HG02885 (cell line): ENCODE results near the gene DND1.
A peak's percentile ranks its signal among the peaks of the same experiment; 100 is the strongest.
"Not testable (repeated sequence)": the region's sequence is repeated elsewhere in the genome, so short reads cannot be mapped to it uniquely, and the experiment has no call there.

Source experiments
- ATAC-seq: cut with Tn5 transposase; IDR thresholded peaks from one replicate; pipeline ENCODE4 v1.9.1; 2021; ENCODE audit warnings: mild to moderate bottlenecking; ENCODE audit not compliant: unreplicated experiment, poor library complexity

Gene DND1

GRCh38 chr5:140674211-140674610 lies 835 bp upstream of the DND1 start:
- no peak for ATAC-seq

- ATAC-seq, result no peak
Observed at GRCh38 chr5:140672455-140673186, 755 bp downstream of the DND1 start.

- no peak for ATAC-seq
Observed at GRCh38 chr5:140671472-140672125, 1.8 kb downstream of the DND1 start.

DNA sequence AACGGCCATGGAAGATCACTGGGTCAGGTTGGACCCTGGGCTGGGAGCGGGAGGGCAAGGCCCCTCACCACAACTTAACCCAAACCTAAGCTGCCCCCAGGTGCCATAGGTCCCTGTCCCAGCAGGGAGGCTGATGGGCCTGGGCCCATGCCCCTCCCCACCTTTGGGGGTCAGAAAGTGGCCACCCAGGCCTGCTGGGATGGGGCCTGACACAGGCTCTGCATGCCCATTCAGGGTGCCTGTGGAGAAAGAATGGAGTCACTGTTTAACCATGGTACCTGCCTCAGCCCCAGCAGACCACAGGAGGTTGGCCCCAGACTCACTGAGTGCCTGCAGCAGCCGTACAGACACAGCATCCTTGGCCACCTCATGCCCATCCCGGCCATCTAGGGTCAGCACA lies 2.3 kb downstream of the DND1 start:
- not testable (repeated sequence) for ATAC-seq

GRCh38 chr5:140664359-140665119 lies 8.8 kb downstream of the DND1 start, which contains the start of gene WDR55:
Gene WDR55, plus strand, starts transcription at chr5:140664904. Its CDS starts 9 bp downstream, at chr5:140664913.
- ATAC-seq, result peak; percentile 97

- no peak for ATAC-seq
Observed at GRCh38 chr5:140664030-140664358, 9.4 kb downstream of the DND1 start.

- ATAC-seq, result not testable (repeated sequence)
Observed at GRCh38 chr5:140660371-140660770, 13.0 kb downstream of the DND1 start.

- no peak for ATAC-seq
Observed at GRCh38 chr5:140658870-140659269, 14.5 kb downstream of the DND1 start.

DNA sequence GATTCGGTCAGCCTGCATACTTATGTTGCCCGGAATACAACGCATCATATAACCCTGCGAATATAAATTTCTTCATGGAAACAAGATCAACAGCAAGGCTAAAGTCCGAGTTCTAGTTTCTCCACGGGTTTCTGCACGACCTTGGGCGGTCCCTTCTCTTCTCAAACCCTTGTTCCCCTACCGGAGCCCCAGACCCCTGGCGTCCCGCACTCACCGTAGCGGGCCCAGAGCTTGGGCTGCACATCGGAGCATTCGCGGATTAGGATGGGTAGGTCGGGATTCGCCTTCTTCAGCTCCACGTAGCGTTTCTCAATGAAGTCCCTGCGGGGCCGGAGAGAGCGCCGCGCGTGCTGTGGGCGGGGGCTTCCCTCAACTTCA lies 26.3 kb downstream of the DND1 start:
- ATAC-seq, result no peak

DNA sequence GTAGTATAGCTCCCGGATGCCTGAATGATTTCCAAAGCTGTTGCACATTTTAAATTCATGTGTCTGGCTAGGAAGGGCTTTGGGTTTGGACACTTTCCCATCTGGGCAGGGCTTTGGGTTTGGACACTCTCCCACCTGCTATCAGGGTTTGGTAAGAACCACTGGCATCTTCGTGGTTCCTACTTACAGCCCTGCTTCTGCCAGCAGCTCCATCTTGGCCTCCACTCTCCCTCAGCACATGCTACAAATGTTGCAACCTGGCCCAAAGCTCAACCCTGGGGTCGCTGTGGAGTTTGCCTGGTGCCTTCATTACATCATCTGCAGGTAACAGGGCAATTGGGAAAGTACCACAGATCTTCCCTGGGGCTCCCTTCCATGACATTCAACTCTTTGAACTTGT lies 30.7 kb downstream of the DND1 start:
- ATAC-seq, result no peak

DNA sequence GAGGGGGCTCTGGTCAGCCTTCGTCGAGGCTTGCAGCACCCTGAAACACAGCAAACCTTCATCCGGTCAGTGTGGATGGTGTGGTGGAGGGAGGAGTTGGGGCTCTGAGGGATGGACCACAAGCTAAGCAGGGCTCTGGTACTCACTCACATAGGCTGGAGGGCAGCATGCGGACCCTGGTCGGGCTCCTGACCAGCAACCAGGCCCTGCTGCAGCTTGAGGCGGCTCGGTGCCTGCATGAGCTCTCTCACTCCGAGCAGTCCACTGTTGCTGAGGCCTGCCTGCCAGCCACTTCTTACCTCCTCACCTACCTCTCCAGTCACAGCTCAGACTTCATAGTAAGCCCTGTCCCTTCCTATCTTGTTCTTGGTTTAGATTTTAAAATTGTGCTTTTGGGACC lies 31.7 kb downstream of the DND1 start:
- ATAC-seq, result no peak

GRCh38 chr5:140639148-140639981 lies 34.0 kb downstream of the DND1 start, which contains the start of gene TMCO6:
Gene TMCO6, plus strand, starts transcription at chr5:140639451. Its CDS starts 77 bp downstream, at chr5:140639528.
- peak; percentile 95 for ATAC-seq

GRCh38 chr5:140638898-140639147 lies 34.6 kb downstream of the DND1 start:
- not testable (repeated sequence) for ATAC-seq

DNA sequence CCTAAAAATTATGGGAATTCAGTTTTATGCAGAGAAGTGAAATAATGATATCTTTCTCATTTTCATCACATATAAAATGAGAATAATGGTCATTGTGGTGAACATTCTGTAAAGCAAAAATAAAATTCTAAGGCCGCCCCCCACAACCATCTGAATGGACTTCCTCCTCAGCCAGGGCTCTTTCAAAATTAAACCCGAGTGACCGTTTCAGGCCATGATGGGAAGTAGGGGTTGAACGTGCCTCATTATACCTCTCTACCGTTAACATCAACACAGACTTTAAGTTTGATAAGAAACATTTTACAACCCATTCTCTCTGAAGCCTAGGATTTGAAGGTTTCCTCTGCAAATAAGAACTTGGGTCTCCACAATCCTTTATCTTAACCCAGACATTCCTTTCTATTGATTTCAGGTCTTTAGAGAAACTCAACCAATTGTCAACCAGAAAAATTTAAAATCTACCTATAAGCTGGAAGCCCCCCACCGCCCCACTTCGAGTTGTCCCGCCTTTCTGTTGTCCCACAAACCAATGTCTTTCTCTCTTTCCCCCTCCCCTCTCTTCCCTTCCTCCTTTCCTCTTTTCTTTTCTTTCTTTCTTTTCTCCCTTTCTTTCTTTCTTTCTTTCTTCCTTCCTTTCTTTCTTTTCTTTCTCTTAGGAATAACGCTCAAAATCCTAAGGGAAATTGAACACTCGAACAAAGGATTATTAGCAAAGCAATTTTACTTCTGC lies 35.8 kb downstream of the DND1 start:
- ATAC-seq, result no peak

DNA sequence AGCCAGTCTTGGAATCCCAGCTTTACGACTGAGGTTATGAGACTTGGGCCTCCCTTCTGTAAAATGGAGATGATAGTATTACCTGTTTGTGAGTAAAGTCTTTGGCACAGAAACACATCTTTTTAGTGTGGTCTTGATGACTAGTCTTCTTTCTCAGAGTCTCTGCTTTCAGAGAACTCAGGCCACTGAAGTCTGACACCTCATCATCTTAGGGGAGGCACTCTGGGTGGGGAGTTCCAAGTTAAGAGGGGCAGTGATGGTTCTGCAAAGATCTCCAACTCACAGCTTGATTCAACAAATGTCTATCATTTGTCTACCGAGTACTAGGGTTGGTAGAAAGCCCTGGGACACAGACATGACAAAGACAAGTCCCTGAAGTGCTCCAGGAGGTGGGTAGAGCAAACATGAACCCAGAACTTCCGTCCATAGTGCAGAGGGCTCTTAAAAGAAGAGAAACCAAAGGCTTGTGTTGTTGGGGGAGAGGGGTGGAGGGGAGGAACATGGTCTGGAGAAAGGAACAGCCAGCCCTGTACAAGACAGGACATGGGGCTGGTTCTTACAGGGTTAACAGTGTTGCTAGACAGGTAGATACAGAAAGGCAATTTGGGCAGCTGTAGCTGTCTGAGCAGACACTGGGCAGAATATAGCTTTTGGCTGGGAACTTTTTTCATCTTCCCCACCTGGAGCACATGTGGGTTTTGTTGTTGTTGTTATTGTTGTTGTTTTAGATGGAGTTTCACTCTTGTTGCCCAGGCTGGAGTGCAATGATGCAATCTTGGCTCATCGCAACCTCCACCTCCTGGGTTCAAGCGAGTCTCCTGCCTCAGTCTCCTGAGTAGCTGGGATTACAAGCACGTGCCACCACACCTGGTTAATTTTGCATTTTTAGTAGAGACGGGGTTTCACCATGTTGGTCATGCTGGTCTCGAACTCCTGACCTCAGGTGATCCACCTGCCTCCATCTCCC lies 37.8 kb downstream of the DND1 start:
- ATAC-seq, result no peak

GRCh38 chr5:140634103-140634502 lies 39.3 kb downstream of the DND1 start:
- no peak for ATAC-seq

GRCh38 chr5:140633501-140633900 lies 39.9 kb downstream of the DND1 start:
- ATAC-seq, result no peak

- ATAC-seq, result peak; percentile 10
Observed at GRCh38 chr5:140633021-140633471, 40.3 kb downstream of the DND1 start, which contains the start of gene CD14. Gene CD14, minus strand, starts transcription at chr5:140633175. Its CDS starts 104 bp downstream, at chr5:140633071.
